Endothelial cell of umbilical vein (primary cell): ENCODE measurements around the gene NSD2.

Experiments used
- EZH2 ChIP-seq: IDR thresholded peaks from 2 replicates; pipeline ENCODE4 v1.6.1; 2012; ENCODE audit warnings: borderline replicate concordance, low read depth, mild to moderate bottlenecking, moderate library complexity, low read length, inconsistent platforms; ENCODE audit not compliant: severe bottlenecking
- FOS ChIP-seq: IDR thresholded peaks from 2 replicates; pipeline ENCODE4 v1.6.1; 2011; ENCODE audit warnings: mild to moderate bottlenecking, low read length, moderate library complexity, borderline replicate concordance; ENCODE audit not compliant: insufficient read depth
- MAX ChIP-seq: IDR thresholded peaks from 2 replicates; pipeline ENCODE4 v1.6.1; 2011; ENCODE audit not compliant: insufficient read depth, insufficient read length
- POLR2A ChIP-seq: IDR thresholded peaks from 2 replicates; pipeline ENCODE4 v1.6.1; 2012; ENCODE audit warnings: low read depth, mild to moderate bottlenecking, control low read depth, low read length
- POLR2AphosphoS5 ChIP-seq: IDR thresholded peaks from 2 replicates; pipeline ENCODE4 v1.6.1; 2012; ENCODE audit warnings: low read depth, mild to moderate bottlenecking, control low read depth, low read length, moderate library complexity; ENCODE audit not compliant: insufficient read depth
- TF ChIP-seq, protein P1 (sequence below), 2 donors: IDR thresholded peaks; 1 replicate in 1 of 2; 2 replicates in 1 of 2; pipeline ENCODE4 v1.5.1; 2011; ENCODE audit warnings: low read length in 2 of 2, mild to moderate bottlenecking in 2 of 2, moderate library complexity in 2 of 2, control low read depth in 1 of 2, inconsistent platforms in 1 of 2, low read depth in 1 of 2; ENCODE audit not compliant: insufficient read depth in 1 of 2; ENCODE audit errors: extremely low read depth in 1 of 2

GRCh38 chr4:1973218-1973617 lies 102.0 kb downstream of the NSD2 start:
- TF ChIP-seq, protein P1, sequence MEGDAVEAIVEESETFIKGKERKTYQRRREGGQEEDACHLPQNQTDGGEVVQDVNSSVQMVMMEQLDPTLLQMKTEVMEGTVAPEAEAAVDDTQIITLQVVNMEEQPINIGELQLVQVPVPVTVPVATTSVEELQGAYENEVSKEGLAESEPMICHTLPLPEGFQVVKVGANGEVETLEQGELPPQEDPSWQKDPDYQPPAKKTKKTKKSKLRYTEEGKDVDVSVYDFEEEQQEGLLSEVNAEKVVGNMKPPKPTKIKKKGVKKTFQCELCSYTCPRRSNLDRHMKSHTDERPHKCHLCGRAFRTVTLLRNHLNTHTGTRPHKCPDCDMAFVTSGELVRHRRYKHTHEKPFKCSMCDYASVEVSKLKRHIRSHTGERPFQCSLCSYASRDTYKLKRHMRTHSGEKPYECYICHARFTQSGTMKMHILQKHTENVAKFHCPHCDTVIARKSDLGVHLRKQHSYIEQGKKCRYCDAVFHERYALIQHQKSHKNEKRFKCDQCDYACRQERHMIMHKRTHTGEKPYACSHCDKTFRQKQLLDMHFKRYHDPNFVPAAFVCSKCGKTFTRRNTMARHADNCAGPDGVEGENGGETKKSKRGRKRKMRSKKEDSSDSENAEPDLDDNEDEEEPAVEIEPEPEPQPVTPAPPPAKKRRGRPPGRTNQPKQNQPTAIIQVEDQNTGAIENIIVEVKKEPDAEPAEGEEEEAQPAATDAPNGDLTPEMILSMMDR (IDR thresholded peaks at IDR 0.05; ENCODE audit: extremely low read depth in 1 of 2, insufficient read depth in 1 of 2, low read depth in 1 of 2, low read length in 2 of 2), result no peak
- no peak for TF ChIP-seq POLR2A
- no peak for TF ChIP-seq EZH2
- TF ChIP-seq MAX, result no peak
- no peak for TF ChIP-seq POLR2AphosphoS5
- TF ChIP-seq FOS, result no peak
